Measurements from ENCODE around the gene OVAAL. TPM values are rescaled to one million over a fixed set of nuclear protein-coding genes. Genes with fewer than 3 reads are reported as not detected.

The OVAAL gene
- total RNA-seq, 1 donor from 2014 or later, result not detected

DNA sequence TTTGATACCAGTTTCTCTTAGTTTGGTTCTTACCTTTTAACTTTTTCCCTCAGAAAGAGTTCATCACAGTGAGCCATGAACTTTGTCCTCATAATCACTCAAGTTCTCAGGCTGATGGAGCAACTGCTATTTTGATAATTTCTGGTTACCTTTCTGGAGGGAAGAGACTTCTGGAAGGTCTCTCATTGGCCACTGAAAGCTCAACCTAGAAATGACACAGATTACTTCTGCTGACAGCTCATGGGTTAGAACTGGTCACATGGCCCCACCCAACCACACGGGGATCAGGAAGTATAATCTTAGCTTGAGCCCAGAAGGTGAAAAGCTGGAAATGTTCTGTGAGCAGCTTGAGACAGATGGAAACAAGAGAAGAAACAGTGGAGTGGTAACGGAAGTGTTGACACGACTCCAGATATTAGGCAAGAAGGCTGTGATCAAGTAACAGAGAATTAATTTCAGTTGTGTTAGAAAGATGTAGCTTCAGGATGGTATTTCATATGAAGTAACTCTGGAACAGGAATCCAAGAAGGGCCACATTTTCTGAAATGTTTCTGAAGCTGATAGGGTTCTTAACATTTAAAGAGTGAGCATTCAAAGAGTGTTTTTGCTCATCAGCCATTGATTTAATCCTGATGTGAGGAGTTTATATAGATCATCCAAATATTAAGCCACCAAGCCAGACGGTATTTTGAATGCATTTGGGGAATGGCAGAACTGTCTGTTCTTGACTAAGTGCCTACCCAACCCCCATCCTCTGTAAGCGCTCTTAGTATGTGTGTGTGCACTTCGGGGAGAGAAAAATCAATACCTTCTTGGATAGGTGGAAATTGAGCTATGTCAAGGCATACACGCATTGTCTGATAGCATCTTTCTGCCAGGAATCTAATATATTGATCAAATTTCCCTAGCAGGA, 51.1 kb downstream of the OVAAL start:
- ATAC-seq, result peak; percentile 80

DNA sequence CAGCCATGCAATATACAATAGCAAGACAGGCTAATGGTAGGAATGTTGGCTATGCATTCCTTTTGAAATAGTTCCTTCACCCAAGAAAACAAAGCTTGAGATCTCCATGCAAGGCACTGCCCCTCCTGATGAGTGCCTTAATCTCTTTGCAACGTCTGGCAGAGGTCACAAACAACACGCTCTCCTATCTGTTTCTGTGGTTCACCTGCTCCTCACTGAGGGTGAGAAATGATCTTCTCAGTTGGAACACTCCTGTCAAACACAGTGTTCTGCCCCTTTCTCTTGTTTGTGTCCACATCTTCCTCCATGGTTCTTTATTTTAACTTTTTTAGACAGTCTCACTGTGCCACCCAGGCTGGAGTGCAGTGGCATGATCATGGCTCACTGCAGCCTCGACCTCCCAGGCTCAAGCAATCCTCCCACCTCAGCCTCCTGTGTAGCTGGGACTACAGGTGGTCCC, 51.8 kb downstream of the OVAAL start:
- no peak for ATAC-seq

DNA sequence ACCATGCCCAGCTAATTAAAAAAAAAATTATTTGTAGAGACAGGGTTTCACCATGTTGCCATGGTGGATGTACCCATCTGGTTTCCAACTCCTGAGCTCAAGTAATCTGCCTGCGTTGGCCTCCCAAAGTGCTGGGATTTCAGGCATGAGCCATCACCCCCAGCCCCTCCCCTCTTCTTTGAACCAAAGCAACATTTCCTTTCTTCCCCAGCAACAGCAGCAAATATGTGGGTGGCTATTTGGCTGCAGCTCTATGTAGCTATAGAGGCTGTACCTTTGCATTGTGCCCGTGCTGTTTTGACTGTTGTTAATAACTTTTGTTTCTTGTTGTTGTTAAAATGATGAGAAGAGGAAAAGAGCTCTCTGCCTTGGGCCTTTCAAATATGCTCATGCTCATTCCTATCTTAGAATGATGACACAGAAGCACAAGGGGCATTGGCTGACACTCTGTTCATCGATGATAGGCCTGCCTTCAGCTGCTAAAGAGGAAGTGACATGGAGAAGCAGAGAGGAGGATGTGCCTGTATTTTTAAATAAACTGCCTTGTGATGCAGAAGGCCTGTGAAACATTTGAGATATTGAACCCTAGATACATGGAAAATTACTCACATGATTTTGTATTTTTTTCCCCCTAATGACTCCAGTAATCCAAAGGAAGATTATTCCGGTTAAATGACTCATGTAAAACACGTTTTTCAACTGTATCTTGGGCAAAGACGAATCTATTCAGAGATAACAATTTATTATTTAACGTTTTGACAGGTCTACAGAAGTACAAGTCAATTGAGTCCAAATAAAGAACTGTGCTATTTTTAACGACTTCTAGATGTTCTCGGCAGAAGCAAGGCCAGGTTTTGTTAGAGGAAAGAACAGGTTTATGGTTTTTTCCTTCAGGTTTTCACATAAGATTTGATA, 52.5 kb downstream of the OVAAL start:
- ATAC-seq, result peak; percentile 49

DNA sequence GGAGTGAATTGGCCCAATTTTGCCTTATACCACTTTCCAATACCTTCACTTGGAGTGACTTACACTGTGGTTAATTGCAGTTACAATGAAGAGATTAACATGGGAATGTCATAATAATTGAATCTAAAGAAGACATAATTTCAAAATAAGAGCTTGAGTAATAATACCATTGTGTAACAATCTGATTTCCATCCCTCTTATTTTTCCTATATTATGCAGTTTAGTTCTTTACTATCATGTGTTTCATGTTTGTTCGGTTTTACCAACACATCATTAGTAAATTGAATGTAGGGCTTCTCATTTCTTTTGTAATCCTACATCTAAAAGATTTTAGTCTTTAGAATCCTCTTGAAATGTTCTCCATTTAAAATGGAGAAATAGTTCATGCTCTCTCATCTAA, 53.9 kb downstream of the OVAAL start:
- no peak for ATAC-seq

DNA sequence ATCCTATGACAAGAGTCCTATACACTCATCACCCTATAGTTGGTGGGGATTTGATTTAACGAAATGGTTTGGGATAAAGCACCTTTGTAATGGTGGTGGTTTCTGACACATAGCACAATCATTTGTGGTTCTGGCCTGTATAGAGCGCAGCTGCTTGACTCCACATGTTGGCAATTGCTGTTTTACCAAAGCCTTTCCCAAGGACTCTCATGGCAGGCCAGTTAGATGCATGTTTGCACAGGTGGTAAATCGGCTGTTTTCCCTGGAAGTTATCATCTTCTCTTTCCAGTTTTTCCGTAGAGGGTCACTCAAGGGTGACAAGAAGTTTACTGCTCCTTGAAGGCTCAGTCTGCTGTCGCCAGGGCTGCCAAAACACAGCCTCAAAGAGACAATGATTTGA, 56.0 kb downstream of the OVAAL start:
- ATAC-seq, result peak; percentile 53

DNA sequence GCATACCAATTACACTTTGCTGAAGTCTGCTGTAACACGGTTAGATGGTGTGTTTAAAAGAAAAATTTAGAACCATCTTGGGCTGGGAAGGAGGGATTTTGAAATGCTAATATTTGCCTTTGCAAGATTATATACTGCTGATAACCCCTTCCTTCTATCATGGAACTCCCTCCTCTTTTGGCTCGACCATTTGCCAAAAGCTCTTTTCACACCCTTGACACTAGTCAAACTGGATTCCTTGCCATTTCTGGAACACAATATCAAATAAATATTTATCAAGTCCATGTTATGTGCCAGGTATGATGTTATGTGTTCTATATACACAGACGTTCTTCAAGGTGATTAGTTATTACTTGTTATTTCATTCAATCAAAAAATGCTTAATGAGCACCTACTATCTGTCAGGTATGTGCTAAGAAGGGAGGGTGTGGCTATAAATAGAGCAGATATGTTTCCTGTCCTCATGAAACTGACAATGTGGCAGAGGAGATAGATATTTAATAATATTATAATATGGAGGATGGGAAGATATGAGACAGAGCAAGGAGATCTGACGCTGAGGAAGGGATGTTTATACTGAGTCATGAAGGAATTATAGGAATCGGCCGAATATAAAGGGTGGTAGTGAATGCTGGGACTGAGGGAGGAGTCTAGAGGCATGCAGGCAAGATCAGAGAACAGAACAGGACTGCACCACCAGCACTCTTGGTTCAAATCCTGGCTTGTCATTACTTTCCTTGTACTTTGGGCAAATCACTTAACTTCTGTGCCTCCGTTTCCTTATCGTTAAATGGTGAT, 56.9 kb downstream of the OVAAL start:
- peak; percentile 61 for ATAC-seq

Other genes with a start within 250 kb of the OVAAL start
- gene ACBD6, start 56.4 kb upstream of the OVAAL start, total RNA-seq, result 24.2 TPM
- 15.9 TPM for gene XPR1, start 73.1 kb downstream of the OVAAL start, total RNA-seq